ENCODE results near the gene ZPBP2.

GRCh38 chr17:39820541-39820940 is 47.5 kb upstream of the ZPBP2 start:
- TF ChIP-seq CTCF (IDR thresholded peaks at IDR 0.05; ENCODE audit: insufficient read depth, low read depth, low read length) = no peak
- TF ChIP-seq EZH2 (IDR thresholded peaks at IDR 0.05; ENCODE audit: insufficient read depth, low read length) = no peak
